ENCODE measurements around the gene GNB2. TPM values are rescaled to one million over a fixed set of nuclear protein-coding genes. Genes with fewer than 3 reads are reported as not detected.

Gene GNB2
- total and polyA plus RNA-seq, 2 of the 13 experiments (the other 11 are each of a cell fraction or from before 2014, with no cell fraction given) = 48.3 to 67.1 TPM

- TF ChIP-seq ZNF609 (CRISPR knock-in tag; IDR thresholded peaks at IDR 0.05; ENCODE audit: borderline replicate concordance) (no peak), SIN3A (IDR thresholded peaks at IDR 0.05; ENCODE audit: borderline replicate concordance, low read depth, low read length) (0 out of 2 replicates have a peak, but pooled peaks have one; percentile 2), ZNF589 (CRISPR knock-in tag; conservative IDR thresholded peaks at IDR 0.05) (no peak), ZNF772 (CRISPR knock-in tag; IDR thresholded peaks at IDR 0.05) (no peak), ZBTB44 (CRISPR knock-in tag; IDR thresholded peaks at IDR 0.05) (no peak), ZNF703 (CRISPR knock-in tag; IDR thresholded peaks at IDR 0.05; ENCODE audit: borderline replicate concordance) (no peak), UBTF (CRISPR knock-in tag; IDR thresholded peaks at IDR 0.05) (peak; percentile 49; the same call in 1 of the 2 replicates), AGO2 (optimal IDR thresholded peaks at IDR 0.05; ENCODE audit: low read depth, low read length) (peak; percentile 38), SAFB2 (CRISPR knock-in tag; IDR thresholded peaks at IDR 0.05; ENCODE audit: borderline replicate concordance, low read depth) (0 out of 2 replicates have a peak, but pooled peaks have one; percentile 3), JUNB (CRISPR knock-in tag; IDR thresholded peaks at IDR 0.05; ENCODE audit: borderline replicate concordance) (no peak), ZFP91 (CRISPR knock-in tag; IDR thresholded peaks at IDR 0.05; ENCODE audit: borderline replicate concordance) (no peak)
- TF ChIP-seq, protein P1, sequence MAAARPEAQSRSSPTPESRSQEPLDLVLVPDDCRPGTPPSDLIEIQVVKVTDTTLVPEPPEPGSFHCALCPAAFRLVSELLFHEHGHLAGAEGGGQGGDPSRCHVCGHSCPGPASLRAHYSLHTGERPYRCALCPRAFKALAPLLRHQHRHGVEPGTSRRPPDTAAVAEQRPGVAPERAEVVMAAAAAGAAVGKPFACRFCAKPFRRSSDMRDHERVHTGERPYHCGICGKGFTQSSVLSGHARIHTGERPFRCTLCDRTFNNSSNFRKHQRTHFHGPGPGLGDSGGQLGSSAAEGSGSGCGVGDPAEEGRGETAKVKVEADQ (CRISPR knock-in tag; IDR thresholded peaks at IDR 0.05; ENCODE audit: borderline replicate concordance) = 0 out of 2 replicates have a peak, but pooled peaks have one; percentile 33
- TF ChIP-seq, protein P2, sequence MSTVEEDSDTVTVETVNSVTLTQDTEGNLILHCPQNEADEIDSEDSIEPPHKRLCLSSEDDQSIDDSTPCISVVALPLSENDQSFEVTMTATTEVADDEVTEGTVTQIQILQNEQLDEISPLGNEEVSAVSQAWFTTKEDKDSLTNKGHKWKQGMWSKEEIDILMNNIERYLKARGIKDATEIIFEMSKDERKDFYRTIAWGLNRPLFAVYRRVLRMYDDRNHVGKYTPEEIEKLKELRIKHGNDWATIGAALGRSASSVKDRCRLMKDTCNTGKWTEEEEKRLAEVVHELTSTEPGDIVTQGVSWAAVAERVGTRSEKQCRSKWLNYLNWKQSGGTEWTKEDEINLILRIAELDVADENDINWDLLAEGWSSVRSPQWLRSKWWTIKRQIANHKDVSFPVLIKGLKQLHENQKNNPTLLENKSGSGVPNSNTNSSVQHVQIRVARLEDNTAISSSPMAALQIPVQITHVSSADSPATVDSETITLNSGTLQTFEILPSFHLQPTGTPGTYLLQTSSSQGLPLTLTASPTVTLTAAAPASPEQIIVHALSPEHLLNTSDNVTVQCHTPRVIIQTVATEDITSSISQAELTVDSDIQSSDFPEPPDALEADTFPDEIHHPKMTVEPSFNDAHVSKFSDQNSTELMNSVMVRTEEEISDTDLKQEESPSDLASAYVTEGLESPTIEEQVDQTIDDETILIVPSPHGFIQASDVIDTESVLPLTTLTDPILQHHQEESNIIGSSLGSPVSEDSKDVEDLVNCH (CRISPR knock-in tag; IDR thresholded peaks at IDR 0.05) = no peak
These were observed 1.0 kb downstream of the GNB2 start (continued) for GRCh38 chr7:100674411-100675104.
